Activated CD8-positive, alpha-beta memory T cell treated with anti-CD3 and anti-CD28 coated beads, Interleukin-2, amount 10 ng/mL, durations not matched to agents 7 days and 5 days (primary cell): ENCODE data around the gene SZRD1. TPM values are rescaled to one million over a fixed set of nuclear protein-coding genes. Genes with fewer than 3 reads are reported as not detected.
"Not testable (repeated sequence)": the region's sequence is repeated elsewhere in the genome, so short reads cannot be mapped to it uniquely, and the experiment has no call there.

Source experiments
- ATAC-seq: fragments of 150-1000 bp; cut with Tn5 transposase; one replicate; pipeline ENCODE4 v1.10.0; 2021; ENCODE audit warnings: moderate library complexity
- CTCF ChIA-PET: fragments of 350-600 bp; sonication (Branson Sonifier 250); formaldehyde crosslinking; loops from one replicate; lab custom pipeline; 2021; ENCODE audit warnings: antibody characterized with exemption; lab: Charles Lee
- DNase-seq: peaks from one replicate; pipeline ENCODE4 v3.0.0-alpha.2; 2020
- H3K27ac Mint-ChIP-seq: one replicate; pipeline ENCODE4 v1.8.0; 2021; ENCODE audit warnings: mild to moderate bottlenecking, mixed read lengths
- H3K27me3 Mint-ChIP-seq: one replicate; pipeline ENCODE4 v1.8.0; 2021; ENCODE audit warnings: mixed read lengths
- H3K36me3 Mint-ChIP-seq: one replicate; pipeline ENCODE4 v1.8.0; 2021; ENCODE audit warnings: mild to moderate bottlenecking, mixed read lengths
- H3K4me1 Mint-ChIP-seq: one replicate; pipeline ENCODE4 v1.8.0; 2021; ENCODE audit warnings: mixed read lengths
- H3K4me3 Mint-ChIP-seq: one replicate; pipeline ENCODE4 v1.8.0; 2021; ENCODE audit warnings: mild to moderate bottlenecking, moderate library complexity, mixed read lengths
- H3K9me3 Mint-ChIP-seq: one replicate; pipeline ENCODE4 v1.8.0; 2022; ENCODE audit warnings: low read depth, mixed read lengths
- total RNA-seq, 2 experiments: library from RNA; stranded (reverse); gene quantifications; one replicate each; pipeline ENCODE4 v1.2.3, GENCODE V29; 2021

Gene SZRD1
- 100 to 1,000 TPM; 161 to 189 TPM for total RNA-seq

- Mint-ChIP-seq H3K9me3 (no peaks in the 10 kb centered on the region), H3K4me1 (peaks cover 42% of the 10 kb centered on the region), H3K4me3 (peak within 1 kb of the TSS; percentile 99), H3K27me3 (no peaks in the 10 kb centered on the region), H3K27ac (peak within 1 kb of the TSS; percentile 99), H3K36me3 (peaks cover 12% of the 10 kb centered on the region)
- CTCF ChIA-PET, result interaction anchor here (1.2 to 7.4 kb wide), 6 partner anchors 13 to 286 kb away, joined by 3 to 84 read pairs (median 10); partner anchors contain the start of genes FBXO42 and NECAP2
- peak; percentile 98 for DNase-seq
- peak; percentile 89 for ATAC-seq
These were observed at the start of gene SZRD1 for GRCh38 chr1:16366722-16367257. Gene SZRD1 (plus strand): TSS chr1:16367242. CDS start chr1:16367258, 16 bp downstream.

- H3K9me3 Mint-ChIP-seq, result no peaks in the 10 kb centered on the region
- ATAC-seq (no peak), DNase-seq (no peak)
- H3K4me3 Mint-ChIP-seq, result no peak overlapping the region
- CTCF ChIA-PET, result no interaction called here
- no peaks in the 10 kb centered on the region for H3K4me1 Mint-ChIP-seq
- no peaks in the 10 kb centered on the region for H3K27me3 Mint-ChIP-seq
- H3K27ac Mint-ChIP-seq, result no peak overlapping the region
- H3K36me3 Mint-ChIP-seq, result peaks cover 6% of the 10 kb centered on the region
These were observed 48.5 kb upstream of the SZRD1 start for GRCh38 chr1:16318555-16318954.

- H3K36me3 Mint-ChIP-seq, result peaks cover 2% of the 10 kb centered on the region
- H3K9me3 Mint-ChIP-seq, result no peaks in the 10 kb centered on the region
- CTCF ChIA-PET, result no interaction called here
- H3K4me1 Mint-ChIP-seq, result no peaks in the 10 kb centered on the region
- ATAC-seq (no peak), DNase-seq (no peak)
- no peaks in the 10 kb centered on the region for H3K27me3 Mint-ChIP-seq
- H3K4me3 Mint-ChIP-seq, result no peak overlapping the region
- H3K27ac Mint-ChIP-seq, result no peak overlapping the region
These were observed 45.7 kb upstream of the SZRD1 start for GRCh38 chr1:16321176-16321867.

GRCh38 chr1:16324456-16324890 is 42.6 kb upstream of the SZRD1 start:
- H3K27me3 Mint-ChIP-seq, result no peaks in the 10 kb centered on the region

GRCh38 chr1:16326833-16327404 is 40.1 kb upstream of the SZRD1 start:
- Mint-ChIP-seq H3K4me1 (no peaks in the 10 kb centered on the region), H3K4me3 (no peak overlapping the region), H3K36me3 (peaks cover 11% of the 10 kb centered on the region), H3K27me3 (no peaks in the 10 kb centered on the region), H3K27ac (no peak overlapping the region), H3K9me3 (no peaks in the 10 kb centered on the region)
- CTCF ChIA-PET, result no interaction called here
- no peak for DNase-seq
- ATAC-seq, result no peak

More at GRCh38 chr1:16324456-16324890, 42.6 kb upstream of the SZRD1 start:
- no peak overlapping the region for H3K27ac Mint-ChIP-seq
- H3K36me3 Mint-ChIP-seq, result peaks cover 8% of the 10 kb centered on the region
- DNase-seq, result no peak
- H3K4me3 Mint-ChIP-seq, result no peak overlapping the region
- no peaks in the 10 kb centered on the region for H3K9me3 Mint-ChIP-seq
- CTCF ChIA-PET, result no interaction called here
- ATAC-seq, result no peak
- H3K4me1 Mint-ChIP-seq, result no peaks in the 10 kb centered on the region

GRCh38 chr1:16334655-16335340 is 32.2 kb upstream of the SZRD1 start:
- peaks cover 9% of the 10 kb centered on the region for H3K36me3 Mint-ChIP-seq
- CTCF ChIA-PET, result no interaction called here
- H3K27me3 Mint-ChIP-seq, result no peaks in the 10 kb centered on the region
- DNase-seq (no peak), ATAC-seq (no peak)
- H3K9me3 Mint-ChIP-seq, result no peaks in the 10 kb centered on the region
- H3K4me3 Mint-ChIP-seq, result no peak overlapping the region
- peaks cover 11% of the 10 kb centered on the region for H3K4me1 Mint-ChIP-seq
- no peak overlapping the region for H3K27ac Mint-ChIP-seq

- no peak for ATAC-seq
- Mint-ChIP-seq H3K9me3 (no peaks in the 10 kb centered on the region), H3K27ac (no peak overlapping the region), H3K4me3 (no peak overlapping the region), H3K36me3 (peaks cover 10% of the 10 kb centered on the region), H3K4me1 (peaks cover 11% of the 10 kb centered on the region), H3K27me3 (no peaks in the 10 kb centered on the region)
- no peak for DNase-seq
- CTCF ChIA-PET, result no interaction called here
These were observed 28.1 kb upstream of the SZRD1 start for GRCh38 chr1:16338961-16339360.

- no peak overlapping the region for H3K4me3 Mint-ChIP-seq
- no peak for DNase-seq
- H3K9me3 Mint-ChIP-seq, result no peaks in the 10 kb centered on the region
These were observed 26.4 kb upstream of the SZRD1 start for GRCh38 chr1:16340673-16341072.

GRCh38 chr1:16342331-16343062 is 24.5 kb upstream of the SZRD1 start:
- H3K4me3 Mint-ChIP-seq, result no peak overlapping the region
- H3K4me1 Mint-ChIP-seq, result peaks cover 1% of the 10 kb centered on the region
- CTCF ChIA-PET, result interaction anchor here (0.7 kb wide), 1 partner anchor 772 kb away, joined by 3 read pairs; no protein-coding TSS in a partner anchor
- no peak overlapping the region for H3K27ac Mint-ChIP-seq
- no peaks in the 10 kb centered on the region for H3K9me3 Mint-ChIP-seq
- H3K27me3 Mint-ChIP-seq, result no peaks in the 10 kb centered on the region
- peaks cover 6% of the 10 kb centered on the region for H3K36me3 Mint-ChIP-seq
- DNase-seq (no peak), ATAC-seq (no peak)

More at GRCh38 chr1:16340673-16341072, 26.4 kb upstream of the SZRD1 start:
- CTCF ChIA-PET, result no interaction called here
- no peak overlapping the region for H3K27ac Mint-ChIP-seq
- H3K36me3 Mint-ChIP-seq, result peaks cover 6% of the 10 kb centered on the region
- H3K27me3 Mint-ChIP-seq, result no peaks in the 10 kb centered on the region
- ATAC-seq, result no peak
- peaks cover 3% of the 10 kb centered on the region for H3K4me1 Mint-ChIP-seq

- ATAC-seq, H3K27me3 Mint-ChIP-seq, H3K4me1 Mint-ChIP-seq, H3K27ac Mint-ChIP-seq, H3K4me3 Mint-ChIP-seq, DNase-seq, H3K9me3 Mint-ChIP-seq, H3K36me3 Mint-ChIP-seq: not testable (repeated sequence)
- CTCF ChIA-PET, result interaction anchor here (0.7 kb wide), 1 partner anchor 22 kb away, joined by 3 read pairs; no protein-coding TSS in a partner anchor
These were observed 23.8 kb upstream of the SZRD1 start for GRCh38 chr1:16343276-16343675.

- no peaks in the 10 kb centered on the region for H3K27me3 Mint-ChIP-seq
- ATAC-seq (no peak), DNase-seq (no peak)
- CTCF ChIA-PET, result interaction anchor here (0.6 to 0.9 kb wide), 2 partner anchors 100 to 443 kb away, joined by 3 to 4 read pairs; no protein-coding TSS in a partner anchor
- no peak overlapping the region for H3K27ac Mint-ChIP-seq
- H3K9me3 Mint-ChIP-seq, result no peaks in the 10 kb centered on the region
- H3K36me3 Mint-ChIP-seq, result peaks cover 4% of the 10 kb centered on the region
- no peak overlapping the region for H3K4me3 Mint-ChIP-seq
- H3K4me1 Mint-ChIP-seq, result peaks cover 25% of the 10 kb centered on the region
These were observed 18.4 kb upstream of the SZRD1 start for GRCh38 chr1:16348414-16349182.

- Mint-ChIP-seq H3K27me3 (no peaks in the 10 kb centered on the region), H3K27ac (no peak overlapping the region)
- no peak for ATAC-seq
These were observed 17.1 kb upstream of the SZRD1 start for GRCh38 chr1:16349847-16350406.

More at GRCh38 chr1:16349847-16350406, 17.1 kb upstream of the SZRD1 start:
- no peak for DNase-seq
- CTCF ChIA-PET, result interaction anchor here (1.0 to 1.4 kb wide), 2 partner anchors 13 to 18 kb away, joined by 3 to 8 read pairs; partner anchors contain the start of gene SZRD1
- H3K36me3 Mint-ChIP-seq, result peaks cover 4% of the 10 kb centered on the region
- H3K9me3 Mint-ChIP-seq, result no peaks in the 10 kb centered on the region
- H3K4me3 Mint-ChIP-seq, result no peak overlapping the region
- peaks cover 25% of the 10 kb centered on the region for H3K4me1 Mint-ChIP-seq
